Central memory CD8-positive, alpha-beta T cell (primary cell): ENCODE results near the gene ISLR.

Source experiments
- ATAC-seq: fragments of 150-1000 bp; cut with Tn5 transposase; replicated peaks from 2 replicates; pipeline ENCODE4 v1.10.0; 2022; ENCODE audit warnings: mild to moderate bottlenecking, moderate FRiP score, moderate number of reproducible peaks; ENCODE audit not compliant: poor library complexity, severe bottlenecking; ENCODE audit errors: extremely low read depth
- DNase-seq, 2 donors: peaks; one replicate each; pipeline ENCODE4 v3.0.0; 2021; ENCODE audit warnings: low spot score in 2 of 2
- H3K27ac Mint-ChIP-seq: one replicate; pipeline ENCODE4 v1.8.0; 2022; ENCODE audit warnings: low read depth, mild to moderate bottlenecking, moderate library complexity, mixed read lengths
- H3K27me3 Mint-ChIP-seq: one replicate; pipeline ENCODE4 v1.8.0; 2022; ENCODE audit warnings: mixed read lengths
- H3K36me3 Mint-ChIP-seq: one replicate; pipeline ENCODE4 v1.8.0; 2022; ENCODE audit warnings: mild to moderate bottlenecking, moderate library complexity, mixed read lengths; ENCODE audit not compliant: insufficient read depth
- H3K4me1 Mint-ChIP-seq: one replicate; pipeline ENCODE4 v1.8.0; 2022; ENCODE audit warnings: mixed read lengths
- H3K4me3 Mint-ChIP-seq: one replicate; pipeline ENCODE4 v1.8.0; 2022; ENCODE audit warnings: mild to moderate bottlenecking, moderate library complexity, mixed read lengths
- H3K9me3 Mint-ChIP-seq: one replicate; pipeline ENCODE4 v1.8.0; 2022; ENCODE audit warnings: mixed read lengths

Gene ISLR

DNA sequence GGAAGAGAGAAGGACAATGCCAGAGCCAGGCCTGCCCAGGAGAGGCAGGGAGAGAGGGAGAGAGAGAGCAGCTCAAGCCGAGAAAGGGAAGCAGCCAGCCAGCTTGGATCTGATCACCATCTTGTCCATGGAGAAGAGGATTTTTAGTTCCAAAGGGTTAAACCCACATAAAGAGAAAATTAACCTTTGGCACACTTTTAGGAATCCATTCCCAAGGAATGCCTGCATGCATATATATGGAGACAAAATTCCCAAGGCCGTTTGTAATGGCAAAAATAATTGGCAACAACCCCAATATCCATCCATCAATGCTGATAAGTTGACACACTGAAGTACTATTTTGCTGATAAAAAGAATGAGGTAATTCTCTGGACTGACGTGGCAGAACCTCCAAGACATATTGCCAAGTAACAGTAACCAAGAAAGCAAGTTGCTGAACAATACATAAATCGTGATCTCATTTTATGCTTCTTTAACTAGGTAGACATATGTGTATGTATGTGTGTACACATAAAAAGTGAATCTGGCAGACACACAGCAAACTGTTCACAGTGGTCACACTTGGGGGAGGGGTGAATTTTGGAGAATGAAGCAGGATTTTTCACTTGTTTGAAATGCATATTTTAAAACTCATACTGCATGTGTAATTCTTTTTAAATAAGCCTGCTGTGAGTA lies 36.6 kb downstream of the ISLR start:
- DNase-seq (no peak), ATAC-seq (no peak)
- H3K27me3 Mint-ChIP-seq: peaks cover 59% of the 10 kb centered on the region
- no peak overlapping the region for H3K27ac Mint-ChIP-seq
- H3K36me3 Mint-ChIP-seq: peaks cover 2% of the 10 kb centered on the region
- H3K9me3 Mint-ChIP-seq: no peaks in the 10 kb centered on the region
- no peaks in the 10 kb centered on the region for H3K4me1 Mint-ChIP-seq
- H3K4me3 Mint-ChIP-seq: no peak overlapping the region

DNA sequence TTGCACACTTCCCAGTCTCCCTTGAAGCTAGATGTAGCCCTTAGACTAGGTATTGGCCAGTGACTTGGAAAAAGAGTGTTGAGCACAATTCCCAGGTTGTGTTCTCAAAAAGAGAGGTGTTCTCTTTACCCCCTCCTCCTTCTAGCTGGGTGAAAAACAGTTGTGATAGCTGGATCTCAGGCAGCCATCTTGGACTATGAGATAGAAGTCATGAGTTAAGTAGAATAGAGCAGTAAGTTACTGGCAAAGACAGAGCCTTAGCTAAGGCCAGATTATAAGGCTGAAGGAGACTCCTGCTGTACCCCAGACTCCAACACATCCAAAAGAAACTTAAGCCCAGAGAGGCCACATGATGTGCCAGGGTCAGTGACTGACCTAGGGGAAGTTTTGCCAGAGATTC lies 37.2 kb downstream of the ISLR start:
- Mint-ChIP-seq H3K27me3 (peaks cover 61% of the 10 kb centered on the region), H3K9me3 (no peaks in the 10 kb centered on the region), H3K36me3 (peaks cover 2% of the 10 kb centered on the region), H3K4me3 (no peak overlapping the region), H3K4me1 (no peaks in the 10 kb centered on the region), H3K27ac (no peak overlapping the region)
- DNase-seq (no peak), ATAC-seq (no peak)

DNA sequence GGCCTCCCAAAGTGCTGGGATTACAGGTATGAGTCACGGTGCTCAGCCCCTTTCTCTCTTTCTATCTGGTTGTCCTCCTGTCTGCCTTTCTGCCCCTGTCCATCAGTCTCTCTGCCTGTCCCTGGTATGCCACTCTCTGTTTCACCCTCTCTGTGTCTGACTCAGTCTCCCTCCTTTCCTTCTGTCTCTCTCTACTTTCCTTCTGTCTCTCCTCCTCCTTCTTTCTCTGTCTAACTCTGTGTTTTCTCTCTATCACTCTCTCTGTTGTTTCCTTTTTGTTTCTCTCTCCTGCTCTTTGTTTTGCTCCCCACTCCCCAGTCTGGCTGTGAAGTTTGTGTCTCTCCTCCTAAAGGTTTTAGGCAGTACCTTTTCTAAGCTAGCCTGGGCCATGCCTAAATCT lies 38.1 kb downstream of the ISLR start:
- DNase-seq (no peak), ATAC-seq (no peak)
- Mint-ChIP-seq H3K9me3 (no peaks in the 10 kb centered on the region), H3K36me3 (peaks cover 2% of the 10 kb centered on the region), H3K27me3 (peaks cover 65% of the 10 kb centered on the region), H3K4me1 (no peaks in the 10 kb centered on the region), H3K4me3 (no peak overlapping the region), H3K27ac (no peak overlapping the region)

DNA sequence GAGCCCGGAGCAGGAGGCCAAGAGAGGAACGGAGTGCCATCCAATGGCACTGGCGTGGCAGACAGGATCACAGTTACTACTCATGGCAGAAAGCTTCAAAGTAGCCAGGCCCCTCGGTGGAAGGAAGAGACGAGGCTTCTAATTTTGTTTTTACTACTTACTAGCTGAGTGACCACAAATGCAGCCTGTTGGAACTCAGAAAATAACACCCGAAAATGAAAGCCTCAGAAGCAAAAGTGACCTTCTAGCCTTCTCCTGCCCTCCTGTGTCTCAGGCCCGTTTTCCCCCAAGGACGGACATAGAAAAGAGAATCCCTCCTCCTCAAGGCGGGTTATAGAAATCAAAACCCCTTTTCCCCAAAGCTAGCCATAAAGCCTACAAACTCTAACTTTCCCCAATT lies 39.0 kb downstream of the ISLR start:
- Mint-ChIP-seq H3K4me1 (no peaks in the 10 kb centered on the region), H3K27me3 (peaks cover 63% of the 10 kb centered on the region), H3K36me3 (peaks cover 2% of the 10 kb centered on the region), H3K9me3 (no peaks in the 10 kb centered on the region), H3K27ac (no peak overlapping the region), H3K4me3 (no peak overlapping the region)
- DNase-seq (no peak), ATAC-seq (no peak)

DNA sequence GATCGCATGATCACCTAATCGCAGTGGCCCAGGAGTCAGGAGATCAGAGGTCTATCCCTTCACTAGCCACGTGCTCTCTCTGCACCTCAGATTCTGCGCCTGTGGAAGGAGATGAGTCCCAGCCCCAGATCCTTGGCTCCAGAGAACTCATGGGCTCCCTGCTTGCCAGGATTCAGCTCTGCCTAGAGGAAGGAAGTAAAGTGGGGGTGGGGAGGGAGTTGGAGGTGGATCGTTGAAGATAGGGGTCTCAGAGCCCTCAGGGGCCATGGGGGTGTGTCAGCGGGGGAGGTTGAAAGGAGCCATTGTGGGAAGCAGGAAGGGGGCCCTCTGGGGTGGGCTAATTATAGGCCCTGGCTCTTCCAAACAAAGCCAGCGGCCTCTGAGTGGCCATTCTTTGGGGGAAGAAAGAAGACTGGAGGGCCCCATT lies 40.4 kb downstream of the ISLR start:
- Mint-ChIP-seq H3K4me3 (no peak overlapping the region), H3K4me1 (no peaks in the 10 kb centered on the region), H3K9me3 (no peaks in the 10 kb centered on the region), H3K27me3 (peaks cover 57% of the 10 kb centered on the region), H3K27ac (no peak overlapping the region), H3K36me3 (peaks cover 2% of the 10 kb centered on the region)
- DNase-seq (no peak), ATAC-seq (no peak)

DNA sequence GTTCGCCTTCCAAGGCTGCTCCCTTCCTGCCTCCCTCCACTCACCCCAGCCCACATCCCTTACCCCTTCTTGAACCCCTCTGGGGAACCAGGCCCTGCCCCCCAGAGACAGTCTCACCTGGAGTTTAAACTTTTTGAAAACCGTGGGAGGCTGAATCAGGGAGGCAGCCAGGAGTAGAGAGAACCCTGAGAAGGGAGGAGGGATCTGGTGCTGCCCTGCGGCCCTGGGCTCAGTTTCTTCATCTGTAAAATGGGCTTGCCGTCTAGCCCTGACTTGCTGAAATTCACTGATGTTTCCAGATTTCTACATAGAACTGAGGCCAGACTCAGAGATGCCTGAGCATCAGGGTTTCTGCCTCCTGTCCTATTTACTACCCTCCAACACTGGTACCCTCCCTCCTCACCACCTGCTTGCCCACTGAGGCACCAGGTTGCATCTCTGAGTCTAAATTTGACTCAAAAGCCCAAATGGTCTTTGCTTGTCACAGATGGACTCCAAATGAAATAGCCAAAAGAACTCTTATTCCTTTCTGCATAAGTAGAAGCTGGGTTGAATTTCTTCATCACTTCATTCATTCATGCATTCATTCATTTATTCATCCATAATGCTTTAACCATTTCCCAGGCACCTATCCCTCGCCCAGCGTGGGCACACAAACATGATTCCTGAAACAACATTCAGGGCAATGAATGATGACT lies 41.0 kb downstream of the ISLR start:
- H3K4me1 Mint-ChIP-seq: no peaks in the 10 kb centered on the region
- no peak overlapping the region for H3K27ac Mint-ChIP-seq
- peaks cover 2% of the 10 kb centered on the region for H3K36me3 Mint-ChIP-seq
- H3K9me3 Mint-ChIP-seq: no peaks in the 10 kb centered on the region
- ATAC-seq (no peak), DNase-seq (no peak)
- H3K27me3 Mint-ChIP-seq: peaks cover 56% of the 10 kb centered on the region
- no peak overlapping the region for H3K4me3 Mint-ChIP-seq

DNA sequence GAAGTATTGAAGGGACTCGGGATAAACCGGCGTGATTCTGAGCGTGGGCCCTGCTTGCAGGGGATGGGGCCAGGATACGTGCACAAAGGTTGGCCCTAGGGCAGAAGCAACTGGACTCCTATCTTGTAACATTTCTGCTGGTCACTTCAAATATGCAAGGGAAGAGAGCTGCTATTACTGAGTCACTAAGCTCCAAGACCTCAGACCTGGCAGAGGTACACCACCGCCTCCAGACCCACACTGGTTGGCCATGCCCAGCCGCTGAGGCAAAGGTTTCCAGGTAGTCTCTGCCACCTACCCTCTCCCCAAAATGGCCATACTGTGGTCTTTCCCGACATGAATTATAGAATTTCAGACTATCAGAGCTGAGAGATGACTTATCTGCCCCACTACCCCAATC lies 42.4 kb downstream of the ISLR start:
- H3K4me3 Mint-ChIP-seq: no peak overlapping the region
- H3K4me1 Mint-ChIP-seq: no peaks in the 10 kb centered on the region
- H3K27ac Mint-ChIP-seq: no peak overlapping the region
- H3K9me3 Mint-ChIP-seq: no peaks in the 10 kb centered on the region
- H3K36me3 Mint-ChIP-seq: no peaks in the 10 kb centered on the region
- DNase-seq: no peak
- H3K27me3 Mint-ChIP-seq: peaks cover 62% of the 10 kb centered on the region
- no peak for ATAC-seq

DNA sequence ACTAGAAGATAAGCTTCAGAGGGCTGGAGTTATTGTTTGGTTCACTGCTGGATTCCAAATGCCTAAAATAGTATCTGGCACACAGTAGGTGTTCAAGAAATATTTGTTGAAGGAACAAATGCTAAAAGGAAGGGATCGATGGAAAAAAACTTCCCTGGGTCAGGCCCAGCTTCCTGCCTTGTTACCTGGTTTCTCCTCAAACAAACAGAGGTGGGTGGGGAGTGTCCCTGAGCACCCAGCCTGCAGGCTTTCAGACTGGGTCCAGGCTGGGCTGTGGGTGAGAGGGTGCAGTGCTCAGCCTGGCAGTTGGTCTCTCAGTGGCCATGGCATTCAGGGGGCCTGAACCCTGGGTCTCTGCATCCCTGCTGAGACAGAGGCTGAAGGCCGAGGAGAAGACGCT lies 43.4 kb downstream of the ISLR start:
- Mint-ChIP-seq H3K27ac (no peak overlapping the region), H3K36me3 (no peaks in the 10 kb centered on the region), H3K27me3 (peaks cover 62% of the 10 kb centered on the region), H3K4me3 (no peak overlapping the region), H3K9me3 (no peaks in the 10 kb centered on the region), H3K4me1 (no peaks in the 10 kb centered on the region)
- DNase-seq (no peak), ATAC-seq (no peak)

DNA sequence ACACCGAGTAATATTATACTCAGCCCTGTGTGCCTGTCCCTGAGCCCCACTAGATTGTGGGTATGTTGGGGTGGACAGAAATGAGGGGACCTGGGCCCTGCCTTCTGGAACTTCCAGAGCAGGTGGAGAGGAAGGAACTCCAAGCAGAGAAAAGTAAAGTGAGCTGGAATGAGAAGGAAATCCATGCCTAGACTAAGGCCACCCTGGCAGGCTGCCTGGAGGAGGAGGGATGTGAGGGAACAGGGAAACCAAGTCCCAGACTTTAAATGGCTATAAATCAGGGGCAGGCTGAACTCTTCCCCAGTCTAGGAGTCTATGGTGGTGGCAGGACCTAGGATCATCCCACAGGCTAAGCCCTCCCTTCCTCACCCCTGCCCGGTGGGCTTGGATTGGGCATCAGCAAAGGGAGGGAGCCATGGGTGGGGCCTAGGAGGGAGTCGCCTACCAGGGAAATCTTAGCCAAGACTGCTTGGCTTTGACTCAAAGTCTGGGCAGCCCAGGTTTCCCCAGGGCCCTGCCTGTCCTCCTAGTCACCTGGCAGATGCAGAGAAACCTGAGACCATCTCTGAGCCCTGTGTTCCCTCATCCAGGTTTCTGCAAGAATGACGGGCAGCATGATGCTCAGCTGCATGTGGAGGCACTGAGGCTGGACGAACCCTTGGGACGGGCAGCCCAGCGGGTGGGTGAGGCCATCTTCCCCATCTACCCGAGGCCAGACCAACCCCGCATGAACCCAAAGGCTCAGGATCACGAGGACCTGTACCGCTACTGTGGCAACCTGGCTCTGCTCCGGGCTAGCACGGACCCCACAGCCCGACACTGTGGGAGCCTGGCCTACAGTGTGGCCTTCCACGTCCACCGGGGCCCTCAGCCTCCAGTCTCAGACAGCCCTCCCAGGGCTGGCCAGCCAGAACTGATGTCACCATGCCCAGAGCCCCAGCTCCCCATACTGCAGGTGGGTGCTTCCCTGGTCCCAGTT lies 44.7 kb downstream of the ISLR start:
- H3K27me3 Mint-ChIP-seq: peaks cover 67% of the 10 kb centered on the region
- ATAC-seq (no peak), DNase-seq (no peak)
- no peaks in the 10 kb centered on the region for H3K4me1 Mint-ChIP-seq
- no peak overlapping the region for H3K4me3 Mint-ChIP-seq
- H3K27ac Mint-ChIP-seq: no peak overlapping the region
- H3K9me3 Mint-ChIP-seq: no peaks in the 10 kb centered on the region
- no peaks in the 10 kb centered on the region for H3K36me3 Mint-ChIP-seq

DNA sequence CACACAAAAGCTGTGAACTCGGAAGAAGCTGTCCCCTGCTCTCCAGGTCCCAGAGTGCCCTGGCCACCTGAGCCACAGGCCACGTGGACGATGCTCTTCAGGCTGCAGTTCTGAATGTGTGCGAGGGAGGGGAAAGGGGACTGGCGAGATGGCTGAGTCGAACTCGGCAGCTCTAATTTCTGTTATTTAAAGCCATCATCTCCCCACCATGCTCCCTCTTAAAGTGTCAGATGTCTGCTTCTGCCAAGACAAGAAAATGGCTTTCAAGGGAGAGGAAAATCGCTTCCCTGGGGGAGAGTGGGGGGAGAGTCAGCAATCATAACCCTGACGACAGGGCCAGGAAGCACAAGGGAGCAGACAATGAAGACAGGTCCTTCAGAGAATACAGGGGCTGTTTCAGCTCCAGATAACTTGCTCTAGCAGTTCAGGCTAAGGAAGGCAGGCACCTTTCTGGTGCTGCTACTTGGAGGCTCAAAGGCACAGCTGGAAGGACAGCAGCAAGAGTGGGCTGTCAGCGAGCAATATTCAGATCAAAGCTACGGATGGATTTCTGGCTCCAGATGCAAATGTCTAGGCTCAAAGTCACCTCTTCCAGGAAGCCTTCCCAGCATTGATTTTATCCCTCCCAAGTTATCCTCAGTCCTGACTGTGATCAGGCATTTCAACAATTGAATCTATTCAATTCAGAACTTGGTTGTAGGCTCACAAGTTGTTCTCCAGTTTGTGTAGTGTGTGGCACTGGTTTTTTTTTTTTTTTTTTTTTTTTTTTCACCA lies 47.2 kb downstream of the ISLR start:
- ATAC-seq (no peak), DNase-seq (no peak)
- peaks cover 65% of the 10 kb centered on the region for H3K27me3 Mint-ChIP-seq
- no peaks in the 10 kb centered on the region for H3K9me3 Mint-ChIP-seq
- H3K27ac Mint-ChIP-seq: no peak overlapping the region
- H3K4me3 Mint-ChIP-seq: no peak overlapping the region
- no peaks in the 10 kb centered on the region for H3K36me3 Mint-ChIP-seq
- peaks cover 6% of the 10 kb centered on the region for H3K4me1 Mint-ChIP-seq

DNA sequence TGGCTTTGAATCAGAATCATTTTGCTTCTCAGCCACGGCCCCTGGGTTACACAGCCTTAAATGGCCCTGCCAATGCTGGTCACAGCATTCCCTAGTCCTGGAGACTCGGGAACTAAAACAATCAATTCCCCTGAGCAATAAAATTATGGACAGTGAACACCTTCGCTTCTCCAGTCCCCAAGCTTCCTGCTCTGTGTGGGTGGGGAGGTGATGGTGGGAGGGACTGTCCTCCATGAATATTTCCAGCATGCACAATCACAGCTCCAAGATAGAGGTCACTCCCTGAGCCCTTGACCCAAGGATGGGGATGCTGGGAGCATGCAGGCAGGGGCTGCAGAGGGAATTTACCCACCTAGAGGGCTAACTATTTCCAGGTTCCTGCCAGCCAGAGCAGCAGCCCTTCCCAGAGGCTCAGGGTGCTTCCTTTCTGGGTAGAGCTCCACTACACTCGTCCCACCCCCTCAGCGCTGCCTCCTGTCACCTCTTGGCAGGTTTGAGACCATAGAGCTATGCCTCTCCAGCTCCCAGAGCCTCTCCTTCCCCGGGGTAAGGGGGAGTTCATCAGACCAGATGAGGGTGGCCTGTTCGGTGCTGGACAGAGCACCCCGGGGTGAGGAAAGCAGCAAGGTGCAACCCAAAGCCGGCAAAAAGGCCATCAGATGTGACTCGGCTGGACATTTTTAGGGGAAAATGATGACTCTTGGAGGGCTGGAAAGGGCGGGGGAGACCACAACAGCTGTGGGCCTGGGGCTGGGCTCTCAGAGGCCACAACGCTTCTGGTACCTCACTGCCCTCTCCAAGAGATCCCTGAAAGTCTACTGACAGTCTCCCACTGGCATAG lies 48.1 kb downstream of the ISLR start:
- Mint-ChIP-seq H3K4me1 (peaks cover 6% of the 10 kb centered on the region), H3K27me3 (peaks cover 70% of the 10 kb centered on the region), H3K9me3 (no peaks in the 10 kb centered on the region), H3K27ac (no peak overlapping the region), H3K4me3 (no peak overlapping the region), H3K36me3 (no peaks in the 10 kb centered on the region)
- DNase-seq: no peak
- ATAC-seq: no peak
